ENCODE results near the gene TMEM222.

- TF ChIP-seq CTCF (IDR thresholded peaks at IDR 0.05; ENCODE audit: borderline replicate concordance, extremely low read depth, low read length, poor library complexity, severe bottlenecking) (no peak), EZH2 (IDR thresholded peaks at IDR 0.05; ENCODE audit: borderline replicate concordance, low read depth, low read length, severe bottlenecking) (no peak)
Measured at GRCh38 chr1:27306892-27307761, 14.8 kb upstream of the TMEM222 start.
